ENCODE measurements around the gene SEC11A. TPM values are rescaled to one million over a fixed set of nuclear protein-coding genes. Genes with fewer than 3 reads are reported as not detected.
A peak's percentile ranks its signal among the peaks of the same experiment; 100 is the strongest.

The SEC11A gene
- total RNA-seq: 357 TPM

DNA sequence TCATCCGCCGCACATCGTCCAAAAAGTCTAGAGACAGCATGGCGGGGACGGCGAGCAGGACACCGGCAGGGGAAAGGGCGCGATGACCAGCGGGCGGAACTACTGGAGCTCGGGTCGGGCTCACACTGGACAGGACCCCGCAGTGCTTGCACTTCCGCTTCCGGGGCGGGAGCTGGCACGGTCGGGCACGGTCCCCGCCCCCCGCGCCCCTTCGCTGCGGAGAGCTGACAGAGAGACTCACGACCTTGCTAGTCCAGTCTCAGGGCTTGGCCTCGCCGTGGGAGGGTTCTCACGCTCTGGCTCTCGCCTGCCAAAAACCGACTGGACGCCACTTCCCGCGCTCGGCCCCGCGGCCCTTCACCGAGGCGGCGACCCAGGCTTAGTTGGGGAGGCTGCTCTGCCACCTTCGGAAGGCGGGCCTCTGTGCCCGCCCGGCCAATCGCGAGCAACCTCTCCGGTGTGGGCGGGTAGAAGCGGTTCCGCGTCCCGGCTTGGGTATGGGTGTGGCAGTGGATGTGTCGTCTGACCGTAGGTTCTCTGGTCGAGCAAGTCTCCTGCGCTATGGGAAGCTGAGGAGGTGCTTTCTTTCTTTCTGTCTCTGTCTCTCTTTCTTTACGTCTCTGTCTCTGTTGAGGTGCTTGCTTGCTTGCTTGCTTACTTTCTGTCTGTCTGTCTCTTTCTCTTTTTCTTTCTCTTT lies at the start of gene SEC11A:
TSS of gene SEC11A (minus strand) at position 104 of the 697 bp plus-strand sequence. CDS start at position 40, 64 bp downstream.
- Histone ChIP-seq H3K27me3 (ENCODE audit: control insufficient read depth in 3 of 3, insufficient read depth in 3 of 3, low read length in 3 of 3) (no peaks in the 10 kb centered on the region), H3K9ac (ENCODE audit: low read depth in 1 of 3, low read length in 3 of 3) (peak within 1 kb of the TSS; percentile 89 to 94 (median 92)), H3K4me1 (ENCODE audit: control insufficient read depth in 3 of 3, insufficient read depth in 3 of 3, low read length in 3 of 3) (peaks cover 6 to 25% (median 17%) of the 10 kb centered on the region in 3 donors), H3K36me3 (ENCODE audit: control insufficient read depth in 3 of 3, insufficient read depth in 3 of 3, low read length in 3 of 3) (no peaks in the 10 kb centered on the region), H3K27ac (ENCODE audit: low read depth, low read length) (peak within 1 kb of the TSS; percentile 75), H3K9me3 (ENCODE audit: control insufficient read depth in 3 of 3, low read length in 3 of 3) (no peaks in the 10 kb centered on the region), H3K4me3 (ENCODE audit: low read length in 3 of 3) (peak within 1 kb of the TSS; percentile 94 to 99 (median 96))

DNA sequence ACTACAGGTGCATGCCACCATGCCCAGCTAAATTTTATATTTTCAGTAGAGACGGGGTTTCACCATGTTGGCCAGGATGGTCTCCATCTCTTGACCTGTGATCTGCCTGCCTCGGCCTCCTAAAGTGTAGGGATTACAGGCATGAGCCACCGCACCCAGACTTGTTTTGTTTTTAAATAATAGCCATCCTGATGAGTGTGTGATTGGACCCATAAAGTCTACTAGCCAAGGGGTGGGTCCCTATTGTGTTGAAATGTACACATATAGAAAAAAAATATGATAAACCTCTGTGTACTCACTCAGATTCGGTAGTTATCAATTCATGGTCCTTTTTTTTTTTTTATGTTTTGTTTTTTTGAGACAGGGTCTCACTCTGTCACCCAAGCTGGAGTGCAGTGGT lies 49.7 kb upstream of the SEC11A start:
- no peak overlapping the region for H3K9ac ChIP-seq (ENCODE audit: low read depth in 1 of 3, low read length in 3 of 3)
- H3K27me3 ChIP-seq (ENCODE audit: control insufficient read depth in 3 of 3, insufficient read depth in 3 of 3, low read length in 3 of 3): no peaks in the 10 kb centered on the region
- H3K27ac ChIP-seq (ENCODE audit: low read depth, low read length): no peak overlapping the region
- H3K9me3 ChIP-seq (ENCODE audit: control insufficient read depth in 3 of 3, low read length in 3 of 3): no peaks in the 10 kb centered on the region
- H3K36me3 ChIP-seq (ENCODE audit: control insufficient read depth in 3 of 3, insufficient read depth in 3 of 3, low read length in 3 of 3): peaks cover 21 to 39% (median 30%) of the 10 kb centered on the region in 3 donors
- H3K4me3 ChIP-seq (ENCODE audit: low read length in 3 of 3): no peak overlapping the region
- peaks cover 30 to 35% (median 32%) of the 10 kb centered on the region in 3 donors for H3K4me1 ChIP-seq (ENCODE audit: control insufficient read depth in 3 of 3, insufficient read depth in 3 of 3, low read length in 3 of 3)

DNA sequence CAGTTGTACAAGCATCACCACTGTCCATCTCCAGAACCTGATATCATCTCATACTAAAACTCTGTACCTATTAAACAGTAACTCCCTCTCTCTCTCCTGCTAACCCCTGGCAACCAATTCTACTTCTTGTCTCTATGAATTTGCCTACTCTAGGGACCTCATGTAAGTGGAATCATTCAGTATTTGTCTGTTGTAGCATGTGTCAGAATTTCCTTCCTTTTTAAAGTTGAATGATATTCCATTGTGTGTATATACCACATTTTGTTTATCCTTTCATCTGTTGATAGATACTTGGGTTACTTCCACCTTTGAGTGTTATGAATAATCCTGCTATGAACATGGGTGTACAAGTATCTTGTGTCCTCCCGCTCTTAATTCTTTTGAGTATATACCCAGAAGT lies 49.0 kb upstream of the SEC11A start:
- no peaks in the 10 kb centered on the region for H3K9me3 ChIP-seq (ENCODE audit: control insufficient read depth in 3 of 3, low read length in 3 of 3)
- no peak overlapping the region for H3K4me3 ChIP-seq (ENCODE audit: low read length in 3 of 3)
- peaks cover 21 to 39% (median 30%) of the 10 kb centered on the region in 3 donors for H3K36me3 ChIP-seq (ENCODE audit: control insufficient read depth in 3 of 3, insufficient read depth in 3 of 3, low read length in 3 of 3)
- H3K27me3 ChIP-seq (ENCODE audit: control insufficient read depth in 3 of 3, insufficient read depth in 3 of 3, low read length in 3 of 3): no peaks in the 10 kb centered on the region
- peaks cover 33 to 42% (median 37%) of the 10 kb centered on the region in 3 donors for H3K4me1 ChIP-seq (ENCODE audit: control insufficient read depth in 3 of 3, insufficient read depth in 3 of 3, low read length in 3 of 3)
- no peak overlapping the region for H3K9ac ChIP-seq (ENCODE audit: low read depth in 1 of 3, low read length in 3 of 3)
- H3K27ac ChIP-seq (ENCODE audit: low read depth, low read length): no peak overlapping the region

DNA sequence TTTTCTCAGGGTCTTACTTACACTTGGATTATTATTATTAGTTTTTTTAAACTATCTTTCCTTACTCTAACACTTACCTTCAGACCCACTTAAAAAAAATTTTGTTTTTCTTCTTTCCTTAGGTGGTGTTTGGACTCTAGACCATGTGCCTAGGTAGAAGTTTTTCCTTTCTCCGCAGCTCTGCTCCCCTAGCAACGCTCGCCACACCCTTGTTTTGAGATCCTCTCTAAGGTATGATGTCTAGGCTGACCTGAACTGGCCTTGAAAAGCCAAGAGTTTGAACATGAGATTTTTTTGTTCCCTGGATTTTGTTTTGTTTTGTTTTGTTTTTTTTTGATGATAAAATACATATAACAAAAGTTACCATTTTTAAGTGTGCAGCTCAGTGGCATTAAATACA lies 48.6 kb upstream of the SEC11A start:
- peaks cover 33 to 44% (median 38%) of the 10 kb centered on the region in 3 donors for H3K4me1 ChIP-seq (ENCODE audit: control insufficient read depth in 3 of 3, insufficient read depth in 3 of 3, low read length in 3 of 3)
- H3K36me3 ChIP-seq (ENCODE audit: control insufficient read depth in 3 of 3, insufficient read depth in 3 of 3, low read length in 3 of 3): peaks cover 19 to 37% (median 27%) of the 10 kb centered on the region in 3 donors
- H3K9ac ChIP-seq (ENCODE audit: low read depth in 1 of 3, low read length in 3 of 3): no peak overlapping the region
- H3K9me3 ChIP-seq (ENCODE audit: control insufficient read depth in 3 of 3, low read length in 3 of 3): no peaks in the 10 kb centered on the region
- no peak overlapping the region for H3K27ac ChIP-seq (ENCODE audit: low read depth, low read length)
- no peaks in the 10 kb centered on the region for H3K27me3 ChIP-seq (ENCODE audit: control insufficient read depth in 3 of 3, insufficient read depth in 3 of 3, low read length in 3 of 3)
- no peak overlapping the region for H3K4me3 ChIP-seq (ENCODE audit: low read length in 3 of 3)

DNA sequence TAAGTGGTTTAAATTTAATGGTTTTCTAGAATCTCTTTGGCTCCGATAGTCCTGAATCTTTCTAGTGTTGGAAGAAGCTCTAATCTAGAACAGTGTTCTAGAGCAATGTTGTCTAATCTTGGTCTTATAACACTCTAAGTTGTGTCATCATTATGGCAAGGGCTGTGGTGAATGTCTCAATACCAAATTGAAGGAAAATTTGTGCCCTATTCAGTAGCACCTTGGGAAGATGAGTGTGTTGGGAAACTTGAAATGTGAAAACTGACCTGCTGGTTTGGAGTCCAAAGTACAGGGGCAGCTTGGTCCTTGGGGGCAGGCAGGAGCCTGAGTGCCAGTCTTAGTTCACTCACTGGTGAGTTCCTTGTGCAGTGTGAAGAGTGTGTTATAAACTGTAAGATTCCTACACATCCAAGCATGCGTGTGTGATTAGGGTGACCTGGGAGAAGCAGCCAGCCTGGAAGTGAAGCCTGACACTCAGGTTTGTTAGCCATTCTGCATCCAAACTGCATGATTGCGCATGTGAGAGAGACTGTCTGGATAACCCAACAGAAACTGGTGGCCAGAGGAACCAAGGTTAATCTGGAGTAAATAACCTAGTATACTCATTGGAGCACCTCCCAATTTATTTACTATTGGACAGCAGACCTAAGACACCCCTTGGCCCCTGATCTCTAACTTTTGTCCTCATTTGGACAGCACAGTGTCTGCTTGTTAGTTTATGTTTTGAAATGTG lies 47.1 kb upstream of the SEC11A start:
- Histone ChIP-seq H3K4me3 (ENCODE audit: low read length in 3 of 3) (no peak overlapping the region), H3K9me3 (ENCODE audit: control insufficient read depth in 3 of 3, low read length in 3 of 3) (no peaks in the 10 kb centered on the region), H3K36me3 (ENCODE audit: control insufficient read depth in 3 of 3, insufficient read depth in 3 of 3, low read length in 3 of 3) (peaks cover 7 to 26% (median 23%) of the 10 kb centered on the region in 3 donors), H3K4me1 (ENCODE audit: control insufficient read depth in 3 of 3, insufficient read depth in 3 of 3, low read length in 3 of 3) (peaks cover 37 to 48% (median 43%) of the 10 kb centered on the region in 3 donors), H3K27ac (ENCODE audit: low read depth, low read length) (no peak overlapping the region), H3K27me3 (ENCODE audit: control insufficient read depth in 3 of 3, insufficient read depth in 3 of 3, low read length in 3 of 3) (no peaks in the 10 kb centered on the region), H3K9ac (ENCODE audit: low read depth in 1 of 3, low read length in 3 of 3) (no peak overlapping the region)

DNA sequence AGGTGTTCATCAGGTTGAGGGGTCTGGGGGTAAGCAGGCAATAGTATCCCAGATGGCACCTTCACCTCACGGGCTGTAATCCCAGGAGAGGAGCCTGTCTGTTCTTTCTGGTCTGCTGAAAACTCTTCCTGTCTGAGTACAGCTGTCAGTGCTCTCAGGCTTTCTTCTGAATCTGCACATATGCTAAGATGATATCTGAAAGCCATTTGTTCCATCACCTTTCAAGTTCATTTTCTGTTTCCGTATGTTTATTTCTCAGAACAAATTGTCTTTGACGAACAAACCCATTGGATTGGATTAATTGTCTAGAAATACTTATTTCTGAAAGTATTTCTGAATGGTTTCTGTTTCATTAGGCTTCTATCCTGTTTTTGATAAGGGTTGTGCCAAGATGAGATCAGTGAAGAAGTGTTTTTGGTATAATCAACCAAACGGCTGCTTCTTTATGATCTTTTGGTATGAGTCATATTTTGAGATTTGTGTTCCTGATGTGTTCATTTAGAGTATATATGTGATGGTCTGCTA lies 45.7 kb upstream of the SEC11A start:
- Histone ChIP-seq H3K27ac (ENCODE audit: low read depth, low read length) (no peak overlapping the region), H3K4me1 (ENCODE audit: control insufficient read depth in 3 of 3, insufficient read depth in 3 of 3, low read length in 3 of 3) (peaks cover 37 to 48% (median 43%) of the 10 kb centered on the region in 3 donors), H3K9ac (ENCODE audit: low read depth in 1 of 3, low read length in 3 of 3) (peak overlapping the region in 1 of 3 donors; percentile 26)

DNA sequence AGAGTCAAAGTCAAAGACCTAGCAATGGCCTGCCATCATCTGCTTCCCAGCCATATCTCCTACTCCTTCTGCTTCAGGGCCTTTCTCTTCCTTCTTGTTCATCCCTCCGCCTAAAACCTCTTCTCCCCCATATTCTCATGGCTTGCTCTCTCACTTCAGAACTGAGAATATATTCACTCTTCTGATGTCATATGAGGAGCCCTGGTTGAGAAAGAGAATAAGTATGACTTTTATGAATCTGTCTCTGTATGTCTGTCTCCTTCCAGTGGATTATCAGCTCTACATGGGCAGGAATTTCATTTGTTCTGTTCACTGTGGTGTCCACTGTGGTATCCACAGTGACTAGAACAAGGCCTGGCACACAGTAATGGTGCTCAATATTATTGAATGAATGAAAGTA lies 44.3 kb upstream of the SEC11A start:
- Histone ChIP-seq H3K27me3 (ENCODE audit: control insufficient read depth in 3 of 3, insufficient read depth in 3 of 3, low read length in 3 of 3) (no peaks in the 10 kb centered on the region), H3K27ac (ENCODE audit: low read depth, low read length) (no peak overlapping the region), H3K36me3 (ENCODE audit: control insufficient read depth in 3 of 3, insufficient read depth in 3 of 3, low read length in 3 of 3) (peaks cover 0 to 8% (median 5%) of the 10 kb centered on the region in 3 donors), H3K4me1 (ENCODE audit: control insufficient read depth in 3 of 3, insufficient read depth in 3 of 3, low read length in 3 of 3) (peaks cover 46 to 56% (median 53%) of the 10 kb centered on the region in 3 donors), H3K4me3 (ENCODE audit: low read length in 3 of 3) (no peak overlapping the region), H3K9me3 (ENCODE audit: control insufficient read depth in 3 of 3, low read length in 3 of 3) (no peaks in the 10 kb centered on the region), H3K9ac (ENCODE audit: low read depth in 1 of 3, low read length in 3 of 3) (no peak overlapping the region)

More for the DNA sequence above, 45.7 kb upstream of the SEC11A start:
- no peaks in the 10 kb centered on the region for H3K27me3 ChIP-seq (ENCODE audit: control insufficient read depth in 3 of 3, insufficient read depth in 3 of 3, low read length in 3 of 3)
- H3K36me3 ChIP-seq (ENCODE audit: control insufficient read depth in 3 of 3, insufficient read depth in 3 of 3, low read length in 3 of 3): peaks cover 5 to 20% (median 15%) of the 10 kb centered on the region in 3 donors
- H3K4me3 ChIP-seq (ENCODE audit: low read length in 3 of 3): no peak overlapping the region
- no peaks in the 10 kb centered on the region for H3K9me3 ChIP-seq (ENCODE audit: control insufficient read depth in 3 of 3, low read length in 3 of 3)

DNA sequence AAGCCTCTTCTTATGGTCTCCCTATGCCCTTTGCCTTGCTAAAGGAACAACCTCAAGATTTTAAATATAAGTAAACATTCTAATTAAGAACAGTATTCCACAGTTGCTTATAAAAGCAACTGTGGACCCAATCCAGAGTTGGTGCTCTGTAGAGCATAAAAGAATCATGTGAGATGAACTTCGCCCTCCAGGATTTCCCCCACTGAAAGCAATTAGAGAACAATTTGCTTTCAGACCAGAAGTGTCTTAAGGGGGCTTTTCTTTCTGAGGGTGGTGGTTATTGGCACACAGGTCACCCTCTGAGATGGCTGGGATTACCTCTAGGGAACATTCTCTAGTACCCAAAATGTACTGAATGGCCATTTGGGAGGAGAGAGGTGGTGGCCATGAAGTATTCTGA lies 43.1 kb upstream of the SEC11A start:
- Histone ChIP-seq H3K9ac (ENCODE audit: low read depth in 1 of 3, low read length in 3 of 3) (no peak overlapping the region), H3K4me3 (ENCODE audit: low read length in 3 of 3) (no peak overlapping the region), H3K9me3 (ENCODE audit: control insufficient read depth in 3 of 3, low read length in 3 of 3) (no peaks in the 10 kb centered on the region), H3K27ac (ENCODE audit: low read depth, low read length) (no peak overlapping the region), H3K36me3 (ENCODE audit: control insufficient read depth in 3 of 3, insufficient read depth in 3 of 3, low read length in 3 of 3) (peaks cover 0 to 3% (median 0%) of the 10 kb centered on the region in 3 donors), H3K27me3 (ENCODE audit: control insufficient read depth in 3 of 3, insufficient read depth in 3 of 3, low read length in 3 of 3) (no peaks in the 10 kb centered on the region), H3K4me1 (ENCODE audit: control insufficient read depth in 3 of 3, insufficient read depth in 3 of 3, low read length in 3 of 3) (peaks cover 45 to 58% (median 53%) of the 10 kb centered on the region in 3 donors)

DNA sequence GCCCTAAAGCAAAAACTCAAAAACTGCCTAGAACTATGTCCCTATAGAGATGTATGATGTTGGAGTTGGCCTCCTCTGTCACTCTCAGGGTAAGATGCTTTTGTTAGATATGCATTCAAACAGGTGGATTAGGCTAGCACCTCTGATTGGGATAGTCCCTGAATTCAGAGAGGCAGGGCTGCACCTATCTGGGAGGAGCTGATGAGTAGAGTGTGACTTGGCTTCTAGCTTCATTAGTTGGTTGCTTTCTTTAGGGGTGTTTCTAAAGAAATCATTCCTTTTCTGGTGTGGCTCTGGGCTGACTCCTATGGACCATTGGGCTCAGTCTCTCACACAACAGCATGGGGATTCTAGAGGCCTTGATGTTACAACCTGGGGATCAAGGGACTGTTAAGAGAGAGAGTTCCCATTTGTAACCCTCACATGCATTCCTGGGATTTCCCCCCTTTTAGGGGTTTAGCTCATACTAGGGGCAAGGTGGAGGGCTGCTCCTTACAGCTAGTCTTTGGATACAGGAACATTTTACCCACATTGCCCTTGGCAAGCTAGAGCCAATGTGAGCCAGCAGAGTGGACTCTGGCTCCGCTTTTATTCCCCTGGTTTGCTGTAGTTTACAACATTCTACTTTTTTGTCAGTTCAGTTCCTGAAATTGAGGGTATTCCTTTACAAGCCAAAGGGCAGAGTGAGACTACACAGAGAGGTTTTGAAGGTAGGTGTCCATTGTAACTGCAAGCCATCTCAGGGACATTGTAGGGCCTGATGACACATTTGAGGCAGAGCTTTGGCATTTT lies 40.0 kb upstream of the SEC11A start:
- H3K9ac ChIP-seq (ENCODE audit: low read depth in 1 of 3, low read length in 3 of 3): no peak overlapping the region
- no peaks in the 10 kb centered on the region for H3K27me3 ChIP-seq (ENCODE audit: control insufficient read depth in 3 of 3, insufficient read depth in 3 of 3, low read length in 3 of 3)
- H3K27ac ChIP-seq (ENCODE audit: low read depth, low read length): no peak overlapping the region
- peaks cover 37 to 50% (median 39%) of the 10 kb centered on the region in 3 donors for H3K4me1 ChIP-seq (ENCODE audit: control insufficient read depth in 3 of 3, insufficient read depth in 3 of 3, low read length in 3 of 3)
- H3K36me3 ChIP-seq (ENCODE audit: control insufficient read depth in 3 of 3, insufficient read depth in 3 of 3, low read length in 3 of 3): peaks cover 0 to 3% (median 0%) of the 10 kb centered on the region in 3 donors
- H3K9me3 ChIP-seq (ENCODE audit: control insufficient read depth in 3 of 3, low read length in 3 of 3): no peaks in the 10 kb centered on the region
- no peak overlapping the region for H3K4me3 ChIP-seq (ENCODE audit: low read length in 3 of 3)

All from skeletal muscle tissue (tissue), 4 donors.